ENCODE results near the gene CCDC28A. TPM values are rescaled to one million over a fixed set of nuclear protein-coding genes. Genes with fewer than 3 reads are reported as not detected.
A peak's percentile ranks its signal among the peaks of the same experiment; 100 is the strongest.

The CCDC28A gene
- total RNA-seq, 1 donor from 2014 or later = 30.2 TPM

GRCh38 chr6:138734585-138734984, 39.0 kb upstream of the CCDC28A start:
- no peak overlapping the region for H3K4me3 ChIP-seq
- no peaks in the 10 kb centered on the region for H3F3A ChIP-seq (ENCODE audit: low read depth)
- TF ChIP-seq EZH2 (IDR thresholded peaks at IDR 0.05) (no peak), CTCF (IDR thresholded peaks at IDR 0.05) (no peak), EZH2phosphoT487 (IDR thresholded peaks at IDR 0.05) (no peak)
- no peak for DNase-seq (ENCODE audit: low spot score)
- H3K9me3 ChIP-seq (ENCODE audit: low read depth) = no peaks in the 10 kb centered on the region
- no peaks in the 10 kb centered on the region for H3K36me3 ChIP-seq
- Mint-ChIP-seq H3K9me3 (peaks cover 5% of the 10 kb centered on the region), H3K27ac (no peak overlapping the region), H3K4me1 (no peaks in the 10 kb centered on the region), H3K4me3 (no peak overlapping the region), H3K27me3 (ENCODE audit: insufficient read depth, low read depth) (no peaks in the 10 kb centered on the region), H3K36me3 (peaks cover 8% of the 10 kb centered on the region)
- no peak overlapping the region for H3K27ac ChIP-seq
- H3K4me2 ChIP-seq = no peak overlapping the region
- no peaks in the 10 kb centered on the region for H3K4me1 ChIP-seq
- no peaks in the 10 kb centered on the region for H3K27me3 ChIP-seq
- no peak overlapping the region for H3K9ac ChIP-seq
- H4K20me1 ChIP-seq (ENCODE audit: low read depth) = no peaks in the 10 kb centered on the region
- no peak overlapping the region for H2AFZ ChIP-seq (replicated peaks)
- H3K79me2 ChIP-seq (ENCODE audit: low read depth) = no peaks in the 10 kb centered on the region

- no peaks in the 10 kb centered on the region for H3K27me3 ChIP-seq
- H3K9me3 ChIP-seq (ENCODE audit: low read depth) = no peaks in the 10 kb centered on the region
- H3K9ac ChIP-seq = no peak overlapping the region
- H2AFZ ChIP-seq (replicated peaks) = no peak overlapping the region
- no peaks in the 10 kb centered on the region for H3K4me1 ChIP-seq
- no peaks in the 10 kb centered on the region for H3K79me2 ChIP-seq (ENCODE audit: low read depth)
- no peaks in the 10 kb centered on the region for H3F3A ChIP-seq (ENCODE audit: low read depth)
- no peak overlapping the region for H3K4me2 ChIP-seq
- H3K4me3 Mint-ChIP-seq = no peak overlapping the region
- no peak overlapping the region for H3K4me3 ChIP-seq
- H3K4me1 Mint-ChIP-seq = no peaks in the 10 kb centered on the region
- TF ChIP-seq EZH2 (IDR thresholded peaks at IDR 0.05) = no peak
- no peak for TF ChIP-seq CTCF (IDR thresholded peaks at IDR 0.05)
- no peak for TF ChIP-seq EZH2phosphoT487 (IDR thresholded peaks at IDR 0.05)
- H3K27me3 Mint-ChIP-seq (ENCODE audit: insufficient read depth, low read depth) = no peaks in the 10 kb centered on the region
- no peaks in the 10 kb centered on the region for H3K36me3 ChIP-seq
- DNase-seq (ENCODE audit: low spot score) = no peak
- peaks cover 3% of the 10 kb centered on the region for H3K36me3 Mint-ChIP-seq
- peaks cover 7% of the 10 kb centered on the region for H3K9me3 Mint-ChIP-seq
- no peak overlapping the region for H3K27ac Mint-ChIP-seq
- H3K27ac ChIP-seq = no peak overlapping the region
- H4K20me1 ChIP-seq (ENCODE audit: low read depth) = no peaks in the 10 kb centered on the region
Measured at GRCh38 chr6:138736640-138737039, 36.9 kb upstream of the CCDC28A start.

- H3K4me3 Mint-ChIP-seq = no peak overlapping the region
- TF ChIP-seq CTCF (IDR thresholded peaks at IDR 0.05) = peak; percentile 59
- TF ChIP-seq EZH2 (IDR thresholded peaks at IDR 0.05) = no peak
- Histone ChIP-seq H3F3A (ENCODE audit: low read depth) (peaks cover 5% of the 10 kb centered on the region), H3K4me3 (no peak overlapping the region), H3K4me1 (peaks cover 7% of the 10 kb centered on the region), H3K27me3 (no peaks in the 10 kb centered on the region), H4K20me1 (ENCODE audit: low read depth) (no peaks in the 10 kb centered on the region), H3K79me2 (ENCODE audit: low read depth) (no peaks in the 10 kb centered on the region), H3K27ac (no peak overlapping the region), H2AFZ (replicated peaks) (no peak overlapping the region), H3K36me3 (no peaks in the 10 kb centered on the region), H3K4me2 (no peak overlapping the region), H3K9me3 (ENCODE audit: low read depth) (no peaks in the 10 kb centered on the region), H3K9ac (no peak overlapping the region)
- no peaks in the 10 kb centered on the region for H3K27me3 Mint-ChIP-seq (ENCODE audit: insufficient read depth, low read depth)
- no peak overlapping the region for H3K27ac Mint-ChIP-seq
- no peaks in the 10 kb centered on the region for H3K4me1 Mint-ChIP-seq
- no peaks in the 10 kb centered on the region for H3K36me3 Mint-ChIP-seq
- no peaks in the 10 kb centered on the region for H3K9me3 Mint-ChIP-seq
- DNase-seq (ENCODE audit: low spot score) = peak; percentile 45
Measured at GRCh38 chr6:138752017-138752416, 21.6 kb upstream of the CCDC28A start.
